K562 (cell line): ENCODE results near the gene MAD2L1BP. TPM values are rescaled to one million over a fixed set of nuclear protein-coding genes. Genes with fewer than 3 reads are reported as not detected.

ENCODE experiments used
- ARID2 ChIP-seq: fragments of 450-650 bp; IDR thresholded peaks from 2 replicates; pipeline ENCODE4 v1.6.1; 2017; ENCODE audit warnings: antibody characterized with exemption, mild to moderate bottlenecking
- EP300 ChIP-seq: IDR thresholded peaks from 2 replicates; pipeline ENCODE4 v1.6.1; 2012; ENCODE audit warnings: low read length, improper control_type of control experiment
- FOSL1 ChIP-seq: fragments of 200-800 bp; sonication (Bioruptor generic); conservative IDR thresholded peaks from 2 replicates; pipeline ENCODE4 v1.6.1; 2016; ENCODE audit warnings: missing genetic modification characterization, missing compliant biosample characterization
- FOXA1 ChIP-seq: fragments of 450-650 bp; IDR thresholded peaks from 2 replicates; pipeline ENCODE4 v1.6.1; 2016; ENCODE audit warnings: mild to moderate bottlenecking, borderline replicate concordance
- NBN ChIP-seq: fragments of 450-650 bp; IDR thresholded peaks from 2 replicates; pipeline ENCODE4 v1.6.1; 2016; ENCODE audit warnings: low read depth, mild to moderate bottlenecking
- NR2C1 ChIP-seq, 2 experiments: fragments of 450-650 bp; IDR thresholded peaks; 2 replicates each; pipeline ENCODE4 v1.6.1; 2017; ENCODE audit warnings: mild to moderate bottlenecking in 2 of 2, antibody characterized with exemption in 1 of 2, inconsistent platforms in 1 of 2, missing compliant biosample characterization in 1 of 2, missing genetic modification characterization in 1 of 2
- RAD21 ChIP-seq, 2 experiments: fragments of 250-450 bp in 1 of 2; fragments of 450-650 bp in 1 of 2; sonication (Bioruptor Pico) in 1 of 2; formaldehyde crosslinking in 1 of 2; IDR thresholded peaks in 1 of 2; conservative IDR thresholded peaks in 1 of 2; 2 replicates each; pipeline versions ENCODE4 v1.4.0 to v1.8.0; 2020 to 2022; ENCODE audit warnings: mild to moderate bottlenecking in 2 of 2, moderate library complexity in 1 of 2
- SRF ChIP-seq, 2 experiments: fragments of 250-450, 450-650 bp in 1 of 2; sonication (Bioruptor Pico) in 1 of 2; sonication (generic) in 1 of 2; formaldehyde crosslinking; IDR thresholded peaks; 2 replicates each; pipeline versions ENCODE4 v1.5.0 to v1.5.1; 2020 to 2022; ENCODE audit warnings: mild to moderate bottlenecking in 1 of 2, missing genetic modification reagents in 1 of 2
- ZNF232 ChIP-seq: sonication (generic); formaldehyde crosslinking; IDR thresholded peaks from 2 replicates; pipeline ENCODE4 v1.8.0; 2022; ENCODE audit warnings: mild to moderate bottlenecking, missing genetic modification reagents
- polyA plus RNA-seq, 8 experiments: library from polyadenylated mRNA; depleted of rRNA in 4 of 8; stranded (reverse) in 5 of 8; unstranded in 3 of 8; fragments of >200 nt; fragmentation: Nextera tagmentation in 2 of 8; fragmentation: Illumina TruSeq in 1 of 8; extraction: Ambion mirVana in 2 of 8; extraction: Trizol in 1 of 8; gene quantifications; 2 replicates each; pipeline versions ENCODE4 v1.2.1 to v1.2.3, GENCODE V29; 2011 to 2014; ENCODE audit warnings: inconsistent platforms in 1 of 8, missing spikeins in 1 of 8
- total RNA-seq, 7 experiments: library from RNA; depleted of rRNA in 6 of 7; stranded (reverse); fragments of >200 nt in 6 of 7; fragmentation: Illumina TruSeq in 2 of 7; extraction: Trizol in 2 of 7; gene quantifications; 2 replicates each; pipeline versions ENCODE4 v1.2.1 to v1.2.3, GENCODE V29; 2011 to 2021; ENCODE audit warnings: low replicate concordance in 1 of 7
- TF ChIP-seq, protein P1 (sequence below): fragments of 250-450 bp; sonication (Bioruptor Pico); IDR thresholded peaks from 2 replicates; pipeline ENCODE4 v1.9.0; 2021; ENCODE audit warnings: mild to moderate bottlenecking, inconsistent platforms
- TF ChIP-seq, protein P2 (sequence below): fragments of 150-350 bp; conservative IDR thresholded peaks from 2 replicates; pipeline ENCODE4 v1.6.1; 2014; ENCODE audit warnings: low read length
- TF ChIP-seq, protein P3 (sequence below): fragments of 450-650 bp; formaldehyde crosslinking; IDR thresholded peaks from 2 replicates; pipeline ENCODE4 v1.4.0; 2022; ENCODE audit warnings: missing genetic modification characterization
- TF ChIP-seq, protein P4 (sequence below): sonication (generic); formaldehyde crosslinking; IDR thresholded peaks from 2 replicates; pipeline ENCODE4 v1.8.0; 2022; ENCODE audit warnings: missing genetic modification reagents, mild to moderate bottlenecking, moderate library complexity, borderline replicate concordance
- TF ChIP-seq, protein P5 (sequence below): sonication (generic); formaldehyde crosslinking; IDR thresholded peaks from 2 replicates; pipeline ENCODE4 v1.9.0; 2022; ENCODE audit warnings: mild to moderate bottlenecking, missing genetic modification reagents
- TF ChIP-seq, protein P6 (sequence below): fragments of 450-650 bp; conservative IDR thresholded peaks from 2 replicates; pipeline ENCODE4 v1.6.1; 2016; ENCODE audit warnings: missing genetic modification characterization, low read depth, mild to moderate bottlenecking, missing compliant biosample characterization, moderate library complexity

Gene MAD2L1BP
- total and polyA plus RNA-seq, 9 of the 15 experiments (the other 6 are each of a cell fraction or from before 2014, with no cell fraction given), result 69.7 to 321 (median 111) TPM

DNA sequence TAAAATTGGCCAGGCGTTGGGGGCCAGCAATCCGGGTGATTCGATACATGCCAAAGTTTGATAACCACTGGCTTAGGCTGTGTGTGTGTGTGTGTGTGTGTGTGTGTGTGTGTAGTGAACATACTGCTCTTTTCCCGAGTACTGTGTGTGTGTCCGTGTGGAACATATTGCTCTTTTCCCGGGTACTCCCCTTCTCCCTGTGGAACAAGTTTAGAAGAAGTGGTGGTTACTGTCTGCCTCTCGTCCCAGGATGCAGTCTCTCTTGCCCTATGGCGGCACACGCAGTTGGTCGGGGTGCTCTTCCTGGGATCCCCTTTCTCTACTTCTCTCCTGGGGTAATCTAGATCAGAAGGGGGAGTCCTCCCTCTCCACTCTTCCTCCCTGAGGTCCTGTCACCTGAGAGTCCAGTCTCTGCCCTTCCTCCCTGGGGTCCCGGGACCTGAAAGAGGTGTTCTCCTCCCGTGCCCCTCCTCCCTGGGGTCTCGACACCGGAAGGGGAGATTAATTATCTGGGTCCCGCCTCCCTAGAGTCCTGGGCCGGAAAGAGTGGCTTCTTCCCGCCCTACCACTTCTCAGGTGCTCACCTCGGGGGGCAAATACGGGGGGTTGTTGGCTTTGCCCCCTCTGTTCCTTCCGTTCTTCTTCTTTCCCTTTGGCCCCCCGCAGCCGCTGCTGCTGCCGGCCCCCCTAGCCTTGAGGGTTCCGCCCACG is 7.1 kb upstream of the MAD2L1BP start (continued):
- TF ChIP-seq, protein P1, sequence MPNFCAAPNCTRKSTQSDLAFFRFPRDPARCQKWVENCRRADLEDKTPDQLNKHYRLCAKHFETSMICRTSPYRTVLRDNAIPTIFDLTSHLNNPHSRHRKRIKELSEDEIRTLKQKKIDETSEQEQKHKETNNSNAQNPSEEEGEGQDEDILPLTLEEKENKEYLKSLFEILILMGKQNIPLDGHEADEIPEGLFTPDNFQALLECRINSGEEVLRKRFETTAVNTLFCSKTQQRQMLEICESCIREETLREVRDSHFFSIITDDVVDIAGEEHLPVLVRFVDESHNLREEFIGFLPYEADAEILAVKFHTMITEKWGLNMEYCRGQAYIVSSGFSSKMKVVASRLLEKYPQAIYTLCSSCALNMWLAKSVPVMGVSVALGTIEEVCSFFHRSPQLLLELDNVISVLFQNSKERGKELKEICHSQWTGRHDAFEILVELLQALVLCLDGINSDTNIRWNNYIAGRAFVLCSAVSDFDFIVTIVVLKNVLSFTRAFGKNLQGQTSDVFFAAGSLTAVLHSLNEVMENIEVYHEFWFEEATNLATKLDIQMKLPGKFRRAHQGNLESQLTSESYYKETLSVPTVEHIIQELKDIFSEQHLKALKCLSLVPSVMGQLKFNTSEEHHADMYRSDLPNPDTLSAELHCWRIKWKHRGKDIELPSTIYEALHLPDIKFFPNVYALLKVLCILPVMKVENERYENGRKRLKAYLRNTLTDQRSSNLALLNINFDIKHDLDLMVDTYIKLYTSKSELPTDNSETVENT, result no peak
- no peak for TF ChIP-seq FOSL1 (tag)
- TF ChIP-seq, protein P2, sequence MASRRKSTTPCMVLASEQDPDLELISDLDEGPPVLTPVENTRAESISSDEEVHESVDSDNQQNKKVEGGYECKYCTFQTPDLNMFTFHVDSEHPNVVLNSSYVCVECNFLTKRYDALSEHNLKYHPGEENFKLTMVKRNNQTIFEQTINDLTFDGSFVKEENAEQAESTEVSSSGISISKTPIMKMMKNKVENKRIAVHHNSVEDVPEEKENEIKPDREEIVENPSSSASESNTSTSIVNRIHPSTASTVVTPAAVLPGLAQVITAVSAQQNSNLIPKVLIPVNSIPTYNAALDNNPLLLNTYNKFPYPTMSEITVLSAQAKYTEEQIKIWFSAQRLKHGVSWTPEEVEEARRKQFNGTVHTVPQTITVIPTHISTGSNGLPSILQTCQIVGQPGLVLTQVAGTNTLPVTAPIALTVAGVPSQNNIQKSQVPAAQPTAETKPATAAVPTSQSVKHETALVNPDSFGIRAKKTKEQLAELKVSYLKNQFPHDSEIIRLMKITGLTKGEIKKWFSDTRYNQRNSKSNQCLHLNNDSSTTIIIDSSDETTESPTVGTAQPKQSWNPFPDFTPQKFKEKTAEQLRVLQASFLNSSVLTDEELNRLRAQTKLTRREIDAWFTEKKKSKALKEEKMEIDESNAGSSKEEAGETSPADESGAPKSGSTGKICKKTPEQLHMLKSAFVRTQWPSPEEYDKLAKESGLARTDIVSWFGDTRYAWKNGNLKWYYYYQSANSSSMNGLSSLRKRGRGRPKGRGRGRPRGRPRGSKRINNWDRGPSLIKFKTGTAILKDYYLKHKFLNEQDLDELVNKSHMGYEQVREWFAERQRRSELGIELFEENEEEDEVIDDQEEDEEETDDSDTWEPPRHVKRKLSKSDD, result peak; percentile 18; the same call in 1 of the 2 replicates
- peak; percentile 56; the same call in 1 of the 2 replicates for TF ChIP-seq EP300
- TF ChIP-seq, protein P3, sequence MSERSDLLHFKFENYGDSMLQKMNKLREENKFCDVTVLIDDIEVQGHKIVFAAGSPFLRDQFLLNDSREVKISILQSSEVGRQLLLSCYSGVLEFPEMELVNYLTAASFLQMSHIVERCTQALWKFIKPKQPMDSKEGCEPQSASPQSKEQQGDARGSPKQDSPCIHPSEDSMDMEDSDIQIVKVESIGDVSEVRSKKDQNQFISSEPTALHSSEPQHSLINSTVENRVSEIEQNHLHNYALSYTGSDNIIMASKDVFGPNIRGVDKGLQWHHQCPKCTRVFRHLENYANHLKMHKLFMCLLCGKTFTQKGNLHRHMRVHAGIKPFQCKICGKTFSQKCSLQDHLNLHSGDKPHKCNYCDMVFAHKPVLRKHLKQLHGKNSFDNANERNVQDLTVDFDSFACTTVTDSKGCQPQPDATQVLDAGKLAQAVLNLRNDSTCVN (CRISPR knock-in tag), result peak; percentile 95
- TF ChIP-seq NBN, result peak; percentile 49; the same call in 1 of the 2 replicates
- no peak for TF ChIP-seq NR2C1 (IDR thresholded peaks at IDR 0.05)
- TF ChIP-seq NR2C1 (tag; IDR thresholded peaks at IDR 0.05), result peak; percentile 29; the same call in 1 of the 2 replicates
- TF ChIP-seq, protein P4, sequence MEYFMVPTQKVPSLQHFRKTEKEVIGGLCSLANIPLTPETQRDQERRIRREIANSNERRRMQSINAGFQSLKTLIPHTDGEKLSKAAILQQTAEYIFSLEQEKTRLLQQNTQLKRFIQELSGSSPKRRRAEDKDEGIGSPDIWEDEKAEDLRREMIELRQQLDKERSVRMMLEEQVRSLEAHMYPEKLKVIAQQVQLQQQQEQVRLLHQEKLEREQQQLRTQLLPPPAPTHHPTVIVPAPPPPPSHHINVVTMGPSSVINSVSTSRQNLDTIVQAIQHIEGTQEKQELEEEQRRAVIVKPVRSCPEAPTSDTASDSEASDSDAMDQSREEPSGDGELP (CRISPR knock-in tag), result peak; percentile 31
- no peak for TF ChIP-seq FOXA1
- TF ChIP-seq SRF (CRISPR knock-in tag; IDR thresholded peaks at IDR 0.05), result peak in 1 of 2 experiments; percentile 85; a peak in 1 of 4 replicates
- TF ChIP-seq, protein P5, sequence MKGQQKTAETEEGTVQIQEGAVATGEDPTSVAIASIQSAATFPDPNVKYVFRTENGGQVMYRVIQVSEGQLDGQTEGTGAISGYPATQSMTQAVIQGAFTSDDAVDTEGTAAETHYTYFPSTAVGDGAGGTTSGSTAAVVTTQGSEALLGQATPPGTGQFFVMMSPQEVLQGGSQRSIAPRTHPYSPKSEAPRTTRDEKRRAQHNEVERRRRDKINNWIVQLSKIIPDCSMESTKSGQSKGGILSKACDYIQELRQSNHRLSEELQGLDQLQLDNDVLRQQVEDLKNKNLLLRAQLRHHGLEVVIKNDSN (CRISPR knock-in tag), result peak; percentile 24; the same call in 1 of the 2 replicates
- no peak for TF ChIP-seq ZNF232 (CRISPR knock-in tag)
- TF ChIP-seq, protein P6, sequence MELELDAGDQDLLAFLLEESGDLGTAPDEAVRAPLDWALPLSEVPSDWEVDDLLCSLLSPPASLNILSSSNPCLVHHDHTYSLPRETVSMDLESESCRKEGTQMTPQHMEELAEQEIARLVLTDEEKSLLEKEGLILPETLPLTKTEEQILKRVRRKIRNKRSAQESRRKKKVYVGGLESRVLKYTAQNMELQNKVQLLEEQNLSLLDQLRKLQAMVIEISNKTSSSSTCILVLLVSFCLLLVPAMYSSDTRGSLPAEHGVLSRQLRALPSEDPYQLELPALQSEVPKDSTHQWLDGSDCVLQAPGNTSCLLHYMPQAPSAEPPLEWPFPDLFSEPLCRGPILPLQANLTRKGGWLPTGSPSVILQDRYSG (tag), result no peak
- peak in 1 of 2 experiments; percentile 14; a peak in 1 of 4 replicates for TF ChIP-seq RAD21 (CRISPR knock-in tag; conservative IDR thresholded peaks at IDR 0.05 in 1 of 2, IDR thresholded peaks at IDR 0.05 in 1 of 2)
- TF ChIP-seq ARID2, result no peak
